BJ (cell line): ENCODE data around the gene SPPL2C. TPM values are rescaled to one million over a fixed set of nuclear protein-coding genes. Genes with fewer than 3 reads are reported as not detected.

ENCODE experiments used
- CTCF ChIA-PET: fragments of 350-600 bp; formaldehyde crosslinking; extraction: SDS; loops from one replicate; lab custom pipeline; 2021; ENCODE audit warnings: antibody characterized with exemption, inconsistent platforms; lab: Yijun Ruan, JAX
- POLR2A ChIA-PET: fragments of 300-600 bp; sonication (Branson Sonifier 250); formaldehyde crosslinking; extraction: SDS; loops from one replicate; lab custom pipeline; 2021; ENCODE audit warnings: antibody characterized with exemption; lab: Charles Lee
- DNase-seq: peaks from one replicate; pipeline ENCODE4 v3.0.0-alpha.2; 2011; ENCODE audit warnings: low read depth
- H3K27me3 ChIP-seq: 2 replicates; pipeline ENCODE4 v1.6.0; 2011; ENCODE audit warnings: low read length; ENCODE audit not compliant: control insufficient read depth, insufficient read depth
- H3K36me3 ChIP-seq: 2 replicates; pipeline ENCODE4 v1.5.1; 2011; ENCODE audit warnings: low read length; ENCODE audit not compliant: control insufficient read depth, insufficient read depth
- H3K4me3 ChIP-seq: 2 replicates; pipeline ENCODE4 v1.5.1; 2011; ENCODE audit warnings: low read depth, mild to moderate bottlenecking, control low read depth, low read length
- polyA plus RNA-seq: library from polyadenylated mRNA; depleted of rRNA; stranded (reverse); fragments of >200 nt; gene quantifications from 2 replicates; pipeline ENCODE4 v1.2.3, GENCODE V29; 2011
- TF ChIP-seq, protein P1 (sequence below): IDR thresholded peaks from 2 replicates; pipeline ENCODE4 v1.5.1; 2011; ENCODE audit warnings: low read depth, mild to moderate bottlenecking, control low read depth, inconsistent platforms, low read length, moderate library complexity; ENCODE audit not compliant: insufficient read depth

The SPPL2C gene
- polyA plus RNA-seq, 1 experiment, result not detected

- ChIA-PET POLR2A (no interaction called here), CTCF (interaction anchor here (0.8 to 1.2 kb wide), 2 partner anchors 8 to 19 kb away, joined by 3 to 6 read pairs; no protein-coding TSS in a partner anchor)
- TF ChIP-seq, protein P1, sequence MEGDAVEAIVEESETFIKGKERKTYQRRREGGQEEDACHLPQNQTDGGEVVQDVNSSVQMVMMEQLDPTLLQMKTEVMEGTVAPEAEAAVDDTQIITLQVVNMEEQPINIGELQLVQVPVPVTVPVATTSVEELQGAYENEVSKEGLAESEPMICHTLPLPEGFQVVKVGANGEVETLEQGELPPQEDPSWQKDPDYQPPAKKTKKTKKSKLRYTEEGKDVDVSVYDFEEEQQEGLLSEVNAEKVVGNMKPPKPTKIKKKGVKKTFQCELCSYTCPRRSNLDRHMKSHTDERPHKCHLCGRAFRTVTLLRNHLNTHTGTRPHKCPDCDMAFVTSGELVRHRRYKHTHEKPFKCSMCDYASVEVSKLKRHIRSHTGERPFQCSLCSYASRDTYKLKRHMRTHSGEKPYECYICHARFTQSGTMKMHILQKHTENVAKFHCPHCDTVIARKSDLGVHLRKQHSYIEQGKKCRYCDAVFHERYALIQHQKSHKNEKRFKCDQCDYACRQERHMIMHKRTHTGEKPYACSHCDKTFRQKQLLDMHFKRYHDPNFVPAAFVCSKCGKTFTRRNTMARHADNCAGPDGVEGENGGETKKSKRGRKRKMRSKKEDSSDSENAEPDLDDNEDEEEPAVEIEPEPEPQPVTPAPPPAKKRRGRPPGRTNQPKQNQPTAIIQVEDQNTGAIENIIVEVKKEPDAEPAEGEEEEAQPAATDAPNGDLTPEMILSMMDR, result no peak
- no peak for DNase-seq
- Histone ChIP-seq H3K4me3 (no peak overlapping the region), H3K27me3 (peaks cover 6% of the 10 kb centered on the region), H3K36me3 (no peaks in the 10 kb centered on the region)
Observed at GRCh38 chr17:45812102-45812501, 32.6 kb upstream of the SPPL2C start.

GRCh38 chr17:45813048-45813725 is 31.5 kb upstream of the SPPL2C start:
- ChIA-PET POLR2A (no interaction called here), CTCF (no interaction called here)
- no peak for DNase-seq

GRCh38 chr17:45814622-45815606 is 29.8 kb upstream of the SPPL2C start:
- H3K36me3 ChIP-seq, result no peaks in the 10 kb centered on the region
- TF ChIP-seq, protein P1, result no peak
- DNase-seq, result no peak
- ChIA-PET CTCF (interaction anchor here (0.9 to 1.3 kb wide), 2 partner anchors 17 to 175 kb away, joined by 3 read pairs; no protein-coding TSS in a partner anchor), POLR2A (no interaction called here)
- peaks cover 7% of the 10 kb centered on the region for H3K27me3 ChIP-seq
- H3K4me3 ChIP-seq, result no peak overlapping the region

More at GRCh38 chr17:45813048-45813725, 31.5 kb upstream of the SPPL2C start:
- no peak overlapping the region for H3K4me3 ChIP-seq
- peaks cover 6% of the 10 kb centered on the region for H3K27me3 ChIP-seq
- TF ChIP-seq, protein P1, result 0 out of 2 replicates have a peak, but pooled peaks have one; percentile 14
- no peaks in the 10 kb centered on the region for H3K36me3 ChIP-seq

DNA sequence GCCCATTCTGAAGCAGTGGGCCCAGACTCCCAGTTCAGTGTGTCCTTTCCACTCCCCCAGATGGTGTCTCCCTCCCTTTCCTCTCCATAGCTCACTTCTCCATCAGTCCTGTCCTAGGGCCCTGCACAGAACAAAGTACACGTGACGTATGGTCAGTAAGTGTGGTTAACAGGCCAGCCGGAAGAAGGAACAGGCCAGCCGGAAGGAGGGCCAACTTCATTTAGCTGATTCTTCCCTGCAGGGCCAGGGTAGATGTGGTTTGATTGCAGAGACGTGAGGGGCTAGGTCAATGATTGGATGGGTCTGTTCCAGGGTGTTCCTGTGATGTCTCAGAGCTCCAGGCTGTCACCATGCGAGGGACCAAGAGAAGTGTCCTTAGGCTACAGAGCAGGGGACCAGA is 28.9 kb upstream of the SPPL2C start:
- no peak for DNase-seq
- TF ChIP-seq, protein P1, result no peak
- ChIA-PET CTCF (interaction anchor here (0.8 to 4.7 kb wide), 3 partner anchors 15 to 176 kb away, joined by 3 to 27 read pairs (median 3); no protein-coding TSS in a partner anchor), POLR2A (no interaction called here)
- Histone ChIP-seq H3K27me3 (peaks cover 8% of the 10 kb centered on the region), H3K36me3 (no peaks in the 10 kb centered on the region), H3K4me3 (no peak overlapping the region)
